NCI-H146 treated with DMSO at 0.1 percent for 48 hours (cell line): Measurements from ENCODE around the gene ZNF516.

Experiments used
- DNase-seq: peaks from one replicate; lab custom pipeline; 2025; ENCODE audit not compliant: unreplicated experiment; lab: John Stamatoyannopoulos, UW

The ZNF516 gene

GRCh38 chr18:76348267-76349066 is 146.6 kb downstream of the ZNF516 start:
- peak; percentile 93 for DNase-seq

GRCh38 chr18:76347341-76347740 is 147.7 kb downstream of the ZNF516 start:
- no peak for DNase-seq

GRCh38 chr18:76346490-76347130 is 148.4 kb downstream of the ZNF516 start:
- DNase-seq = no peak

GRCh38 chr18:76345901-76346300 is 149.1 kb downstream of the ZNF516 start:
- no peak for DNase-seq

- no peak for DNase-seq
Observed at GRCh38 chr18:76343938-76344569, 151.0 kb downstream of the ZNF516 start.

- DNase-seq = no peak
Observed at GRCh38 chr18:76340410-76340809, 154.6 kb downstream of the ZNF516 start.

- no peak for DNase-seq
Observed at GRCh38 chr18:76339246-76339620, 155.8 kb downstream of the ZNF516 start.

GRCh38 chr18:76338619-76339245 is 156.3 kb downstream of the ZNF516 start:
- no peak for DNase-seq

- DNase-seq = no peak
Observed at GRCh38 chr18:76338088-76338487, 157.0 kb downstream of the ZNF516 start.

- peak; percentile 40 for DNase-seq
Observed at GRCh38 chr18:76335859-76336640, 159.0 kb downstream of the ZNF516 start.

GRCh38 chr18:76328140-76328539 is 166.9 kb downstream of the ZNF516 start:
- no peak for DNase-seq

GRCh38 chr18:76323891-76324290 is 171.2 kb downstream of the ZNF516 start:
- DNase-seq = no peak

- no peak for DNase-seq
Observed at GRCh38 chr18:76322686-76323085, 172.4 kb downstream of the ZNF516 start.

GRCh38 chr18:76319366-76319765 is 175.7 kb downstream of the ZNF516 start:
- no peak for DNase-seq

- DNase-seq = no peak
Observed at GRCh38 chr18:76318607-76319006, 176.4 kb downstream of the ZNF516 start.

- no peak for DNase-seq
Observed at GRCh38 chr18:76317136-76317535, 177.9 kb downstream of the ZNF516 start.

- DNase-seq = no peak
Observed at GRCh38 chr18:76315722-76316230, 179.3 kb downstream of the ZNF516 start.

GRCh38 chr18:76314496-76314895 is 180.5 kb downstream of the ZNF516 start:
- DNase-seq = no peak

- DNase-seq = no peak
Observed at GRCh38 chr18:76314015-76314414, 181.0 kb downstream of the ZNF516 start.
